Cardiac muscle cell (in vitro differentiated cells and primary cell): ENCODE measurements around the gene MIPOL1. TPM values are rescaled to one million over a fixed set of nuclear protein-coding genes. Genes with fewer than 3 reads are reported as not detected.

Experiments
- DNase-seq, 2 donors: peaks; one replicate each; pipeline versions ENCODE4 v3.0.0 to v3.0.0-alpha.2; 2010 to 2017; ENCODE audit warnings: low read depth in 1 of 2, low spot score in 1 of 2
- H3K27ac ChIP-seq: fragments of 200-600 bp; sonication (generic); 2 replicates; pipeline ENCODE4 v1.5.1; 2016
- H3K27me3 ChIP-seq: fragments of 200-600 bp; sonication (generic); 2 replicates; pipeline ENCODE4 v1.6.0; 2016; ENCODE audit warnings: control low read depth
- H3K36me3 ChIP-seq: fragments of 200-600 bp; sonication (generic); 2 replicates; pipeline ENCODE4 v1.5.1; 2016; ENCODE audit warnings: control low read depth
- H3K4me1 ChIP-seq: fragments of 200-600 bp; sonication (generic); 2 replicates; pipeline ENCODE4 v1.8.1; 2017; ENCODE audit warnings: low read depth, mild to moderate bottlenecking, mixed run types
- H3K4me3 ChIP-seq: fragments of 200-600 bp; sonication (generic); 2 replicates; pipeline ENCODE4 v1.5.1; 2016; ENCODE audit warnings: mild to moderate bottlenecking
- H3K9me3 ChIP-seq: fragments of 200-600 bp; sonication (generic); 2 replicates; pipeline ENCODE4 v1.5.1; 2017; ENCODE audit warnings: low read depth, mild to moderate bottlenecking, control low read depth
- CTCF ChIP-seq: IDR thresholded peaks from 2 replicates; pipeline ENCODE4 v1.5.1; 2012; ENCODE audit warnings: low read depth, mild to moderate bottlenecking, low read length
- polyA plus RNA-seq: library from polyadenylated mRNA; unstranded; fragments of >200 nt; fragmentation: Nextera tagmentation; extraction: Ambion mirVana; gene quantifications from 2 replicates; pipeline ENCODE4 v1.2.1, GENCODE V29; 2016
- total RNA-seq: library from RNA; depleted of rRNA; stranded (reverse); fragments of >200 nt; gene quantifications from 2 replicates; pipeline ENCODE4 v1.2.3, GENCODE V29; 2016

Gene MIPOL1
- total and polyA plus RNA-seq, 2 experiments from 2014 or later = 7.3 to 8.4 TPM

GRCh38 chr14:37241198-37241597, 43.5 kb downstream of the MIPOL1 start:
- TF ChIP-seq CTCF = no peak
- H3K27me3 ChIP-seq = no peaks in the 10 kb centered on the region
- no peaks in the 10 kb centered on the region for H3K36me3 ChIP-seq
- no peak overlapping the region for H3K27ac ChIP-seq
- H3K4me3 ChIP-seq = no peak overlapping the region
- no peaks in the 10 kb centered on the region for H3K4me1 ChIP-seq
- no peaks in the 10 kb centered on the region for H3K9me3 ChIP-seq
- DNase-seq = no peak

- peak; percentile 53 to 74 for DNase-seq
- peak; percentile 67 for TF ChIP-seq CTCF
These were observed 48.7 kb downstream of the MIPOL1 start for GRCh38 chr14:37246427-37246829.

GRCh38 chr14:37247791-37248461, 50.2 kb downstream of the MIPOL1 start:
- Histone ChIP-seq H3K27me3 (no peaks in the 10 kb centered on the region), H3K4me3 (no peak overlapping the region), H3K4me1 (no peaks in the 10 kb centered on the region), H3K9me3 (no peaks in the 10 kb centered on the region), H3K27ac (no peak overlapping the region), H3K36me3 (no peaks in the 10 kb centered on the region)
- TF ChIP-seq CTCF = no peak
- DNase-seq = no peak

More at GRCh38 chr14:37246427-37246829, 48.7 kb downstream of the MIPOL1 start:
- Histone ChIP-seq H3K36me3 (no peaks in the 10 kb centered on the region), H3K9me3 (no peaks in the 10 kb centered on the region), H3K27me3 (no peaks in the 10 kb centered on the region), H3K4me1 (no peaks in the 10 kb centered on the region), H3K4me3 (no peak overlapping the region), H3K27ac (no peak overlapping the region)

GRCh38 chr14:37251775-37252174, 54.0 kb downstream of the MIPOL1 start:
- Histone ChIP-seq H3K27me3 (no peaks in the 10 kb centered on the region), H3K9me3 (no peaks in the 10 kb centered on the region), H3K27ac (no peak overlapping the region), H3K4me1 (no peaks in the 10 kb centered on the region), H3K4me3 (no peak overlapping the region), H3K36me3 (no peaks in the 10 kb centered on the region)
- peak; percentile 2 for TF ChIP-seq CTCF
- no peak for DNase-seq

- Histone ChIP-seq H3K4me3 (no peak overlapping the region), H3K27ac (no peak overlapping the region), H3K36me3 (no peaks in the 10 kb centered on the region), H3K27me3 (no peaks in the 10 kb centered on the region), H3K4me1 (no peaks in the 10 kb centered on the region), H3K9me3 (no peaks in the 10 kb centered on the region)
- no peak for DNase-seq
- TF ChIP-seq CTCF = no peak
These were observed 54.7 kb downstream of the MIPOL1 start for GRCh38 chr14:37252434-37252833.
